GM12875 (cell line): ENCODE results near the gene STOX2.

ENCODE experiments used
- H3K4me3 ChIP-seq: one replicate; pipeline ENCODE4 v1.5.1; 2011; ENCODE audit warnings: low read depth, low read length, control low read depth
- CTCF ChIP-seq: IDR thresholded peaks from 2 replicates; pipeline ENCODE4 v1.5.1; 2011; ENCODE audit warnings: low read depth, mild to moderate bottlenecking, control low read depth, inconsistent platforms, low read length, moderate library complexity, borderline replicate concordance; ENCODE audit not compliant: insufficient read depth

Gene STOX2

GRCh38 chr4:183984566-183984965 is 79.5 kb downstream of the STOX2 start:
- TF ChIP-seq CTCF = no peak
- H3K4me3 ChIP-seq = no peak overlapping the region

GRCh38 chr4:183985786-183986185 is 80.7 kb downstream of the STOX2 start:
- TF ChIP-seq CTCF = no peak
- no peak overlapping the region for H3K4me3 ChIP-seq

GRCh38 chr4:183986291-183986970 is 81.3 kb downstream of the STOX2 start:
- TF ChIP-seq CTCF = no peak
- H3K4me3 ChIP-seq = no peak overlapping the region

- H3K4me3 ChIP-seq = no peak overlapping the region
- TF ChIP-seq CTCF = no peak
Observed at GRCh38 chr4:183986971-183987946, 82.2 kb downstream of the STOX2 start.

GRCh38 chr4:183987987-183988392 is 82.9 kb downstream of the STOX2 start:
- no peak overlapping the region for H3K4me3 ChIP-seq
- TF ChIP-seq CTCF = no peak

- no peak for TF ChIP-seq CTCF
- no peak overlapping the region for H3K4me3 ChIP-seq
Observed at GRCh38 chr4:183988874-183989273, 83.8 kb downstream of the STOX2 start.
